ENCODE measurements around the gene CDKAL1. TPM values are rescaled to one million over a fixed set of nuclear protein-coding genes. Genes with fewer than 3 reads are reported as not detected.
"Not testable (repeated sequence)": the region's sequence is repeated elsewhere in the genome, so short reads cannot be mapped to it uniquely, and the experiment has no call there.

Gene CDKAL1
- total RNA-seq, 2 experiments from 2014 or later, result 20.4 TPM

GRCh38 chr6:20827798-20828197 lies 293.5 kb downstream of the CDKAL1 start:
- no peak overlapping the region for H3K27ac Mint-ChIP-seq
- CTCF ChIA-PET, result interaction anchor here (0.6 kb wide), 1 partner anchor 1133 kb away, joined by 3 read pairs; no protein-coding TSS in a partner anchor
- intact Hi-C loops (cut with micrococcal nuclease), result no loop called here
- no peaks in the 10 kb centered on the region for H3K27me3 Mint-ChIP-seq (ENCODE audit: low read depth)
- no peak overlapping the region for H3K4me3 Mint-ChIP-seq
- peaks cover 2% of the 10 kb centered on the region for H3K4me1 Mint-ChIP-seq (ENCODE audit: low read depth)
- H3K9me3 Mint-ChIP-seq, result no peaks in the 10 kb centered on the region
- no peak for DNase-seq
- H3K36me3 Mint-ChIP-seq (ENCODE audit: low read depth), result peaks cover 12% of the 10 kb centered on the region

GRCh38 chr6:20830576-20830975 lies 296.3 kb downstream of the CDKAL1 start:
- CTCF ChIA-PET, result no interaction called here
- Mint-ChIP-seq H3K36me3 (ENCODE audit: low read depth) (peaks cover 4% of the 10 kb centered on the region), H3K27me3 (ENCODE audit: low read depth) (no peaks in the 10 kb centered on the region), H3K4me1 (ENCODE audit: low read depth) (peaks cover 21% of the 10 kb centered on the region), H3K4me3 (no peak overlapping the region), H3K9me3 (no peaks in the 10 kb centered on the region), H3K27ac (no peak overlapping the region)
- DNase-seq, result no peak
- intact Hi-C loops (cut with micrococcal nuclease), result no loop called here

- H3K36me3 Mint-ChIP-seq (ENCODE audit: low read depth); intact Hi-C loops (cut with micrococcal nuclease); CTCF ChIA-PET; H3K9me3 Mint-ChIP-seq; H3K27me3 Mint-ChIP-seq (ENCODE audit: low read depth); H3K27ac Mint-ChIP-seq; DNase-seq; H3K4me3 Mint-ChIP-seq: not testable (repeated sequence)
- H3K4me1 Mint-ChIP-seq (ENCODE audit: low read depth), result peaks cover 23% of the 10 kb centered on the region
These were observed 297.0 kb downstream of the CDKAL1 start for GRCh38 chr6:20831251-20831650.

- Mint-ChIP-seq H3K27me3 (ENCODE audit: low read depth) (no peaks in the 10 kb centered on the region), H3K4me1 (ENCODE audit: low read depth) (peaks cover 32% of the 10 kb centered on the region), H3K9me3 (no peaks in the 10 kb centered on the region), H3K4me3 (no peak overlapping the region), H3K36me3 (ENCODE audit: low read depth) (peaks cover 7% of the 10 kb centered on the region), H3K27ac (no peak overlapping the region)
- intact Hi-C loops (cut with micrococcal nuclease), result no loop called here
- CTCF ChIA-PET, result no interaction called here
- no peak for DNase-seq
These were observed 299.7 kb downstream of the CDKAL1 start for GRCh38 chr6:20833881-20834515.

GRCh38 chr6:20835315-20836010 lies 301.2 kb downstream of the CDKAL1 start:
- intact Hi-C loops (cut with micrococcal nuclease), result loop anchor here (5.0 kb wide), 1 partner anchor 87 kb away; no protein-coding TSS in a partner anchor
- H3K9me3 Mint-ChIP-seq, result no peaks in the 10 kb centered on the region
- H3K36me3 Mint-ChIP-seq (ENCODE audit: low read depth), result peaks cover 7% of the 10 kb centered on the region
- H3K4me1 Mint-ChIP-seq (ENCODE audit: low read depth), result peaks cover 36% of the 10 kb centered on the region
- no peak overlapping the region for H3K4me3 Mint-ChIP-seq
- no peaks in the 10 kb centered on the region for H3K27me3 Mint-ChIP-seq (ENCODE audit: low read depth)
- H3K27ac Mint-ChIP-seq, result no peak overlapping the region
- DNase-seq, result no peak
- CTCF ChIA-PET, result no interaction called here

GRCh38 chr6:20837189-20837588 lies 302.9 kb downstream of the CDKAL1 start:
- H3K36me3 Mint-ChIP-seq (ENCODE audit: low read depth), result peaks cover 7% of the 10 kb centered on the region
- no peak overlapping the region for H3K4me3 Mint-ChIP-seq
- intact Hi-C loops (cut with micrococcal nuclease), result loop anchor here (5.0 kb wide), 1 partner anchor 85 kb away; no protein-coding TSS in a partner anchor
- H3K27ac Mint-ChIP-seq, result no peak overlapping the region
- peak; percentile 31 for DNase-seq
- CTCF ChIA-PET, result interaction anchor here (0.7 kb wide), 1 partner anchor 278 kb away, joined by 3 read pairs; no protein-coding TSS in a partner anchor
- H3K4me1 Mint-ChIP-seq (ENCODE audit: low read depth), result peaks cover 36% of the 10 kb centered on the region
- no peaks in the 10 kb centered on the region for H3K9me3 Mint-ChIP-seq
- no peaks in the 10 kb centered on the region for H3K27me3 Mint-ChIP-seq (ENCODE audit: low read depth)

GRCh38 chr6:20838113-20838512 lies 303.9 kb downstream of the CDKAL1 start:
- Mint-ChIP-seq H3K36me3 (ENCODE audit: low read depth) (peaks cover 7% of the 10 kb centered on the region), H3K27me3 (ENCODE audit: low read depth) (no peaks in the 10 kb centered on the region), H3K4me3 (no peak overlapping the region), H3K4me1 (ENCODE audit: low read depth) (peaks cover 32% of the 10 kb centered on the region), H3K27ac (no peak overlapping the region), H3K9me3 (no peaks in the 10 kb centered on the region)
- DNase-seq, result no peak
- intact Hi-C loops (cut with micrococcal nuclease), result loop anchor here (5.0 kb wide), 1 partner anchor 84 kb away; no protein-coding TSS in a partner anchor
- CTCF ChIA-PET, result no interaction called here

- Mint-ChIP-seq H3K4me3 (no peak overlapping the region), H3K4me1 (ENCODE audit: low read depth) (peaks cover 20% of the 10 kb centered on the region), H3K36me3 (ENCODE audit: low read depth) (peaks cover 10% of the 10 kb centered on the region), H3K27ac (no peak overlapping the region), H3K27me3 (ENCODE audit: low read depth) (no peaks in the 10 kb centered on the region), H3K9me3 (no peaks in the 10 kb centered on the region)
- no peak for DNase-seq
- intact Hi-C loops (cut with micrococcal nuclease), result loop anchor here (5.0 to 10.0 kb wide), 2 partner anchors 83 to 255 kb away; no protein-coding TSS in a partner anchor
- CTCF ChIA-PET, result no interaction called here
These were observed 305.4 kb downstream of the CDKAL1 start for GRCh38 chr6:20839630-20840029.

- no peak for DNase-seq
- CTCF ChIA-PET, result no interaction called here
- intact Hi-C loops (cut with micrococcal nuclease), result loop anchor here (10.0 kb wide), 1 partner anchor 256 kb away; no protein-coding TSS in a partner anchor
- Mint-ChIP-seq H3K27me3 (ENCODE audit: low read depth) (no peaks in the 10 kb centered on the region), H3K4me1 (ENCODE audit: low read depth) (peaks cover 15% of the 10 kb centered on the region), H3K4me3 (no peak overlapping the region), H3K36me3 (ENCODE audit: low read depth) (peaks cover 10% of the 10 kb centered on the region), H3K27ac (no peak overlapping the region), H3K9me3 (no peaks in the 10 kb centered on the region)
These were observed 306.4 kb downstream of the CDKAL1 start for GRCh38 chr6:20840675-20841074.

- Mint-ChIP-seq H3K4me1 (ENCODE audit: low read depth) (peaks cover 11% of the 10 kb centered on the region), H3K9me3 (no peaks in the 10 kb centered on the region), H3K27ac (no peak overlapping the region), H3K4me3 (no peak overlapping the region), H3K27me3 (ENCODE audit: low read depth) (no peaks in the 10 kb centered on the region), H3K36me3 (ENCODE audit: low read depth) (peaks cover 12% of the 10 kb centered on the region)
- DNase-seq, result no peak
- CTCF ChIA-PET, result interaction anchor here (0.6 kb wide), 1 partner anchor 597 kb away, joined by 3 read pairs; no protein-coding TSS in a partner anchor
- intact Hi-C loops (cut with micrococcal nuclease), result loop anchor here (10.0 kb wide), 1 partner anchor 257 kb away; no protein-coding TSS in a partner anchor
These were observed 307.5 kb downstream of the CDKAL1 start for GRCh38 chr6:20841806-20842205.

GRCh38 chr6:20845592-20845991 lies 311.3 kb downstream of the CDKAL1 start:
- CTCF ChIA-PET, result no interaction called here

GRCh38 chr6:20846602-20847028 lies 312.4 kb downstream of the CDKAL1 start:
- intact Hi-C loops (cut with micrococcal nuclease), result loop anchor here (10.0 kb wide), 1 partner anchor 262 kb away; no protein-coding TSS in a partner anchor
- CTCF ChIA-PET, result no interaction called here
- Mint-ChIP-seq H3K4me1 (ENCODE audit: low read depth) (peaks cover 4% of the 10 kb centered on the region), H3K4me3 (no peak overlapping the region), H3K9me3 (no peaks in the 10 kb centered on the region), H3K27ac (no peak overlapping the region), H3K36me3 (ENCODE audit: low read depth) (peaks cover 24% of the 10 kb centered on the region), H3K27me3 (ENCODE audit: low read depth) (no peaks in the 10 kb centered on the region)
- no peak for DNase-seq

More at GRCh38 chr6:20845592-20845991, 311.3 kb downstream of the CDKAL1 start:
- Mint-ChIP-seq H3K4me3 (no peak overlapping the region), H3K27ac (no peak overlapping the region), H3K36me3 (ENCODE audit: low read depth) (peaks cover 19% of the 10 kb centered on the region), H3K27me3 (ENCODE audit: low read depth) (no peaks in the 10 kb centered on the region), H3K9me3 (no peaks in the 10 kb centered on the region), H3K4me1 (ENCODE audit: low read depth) (peaks cover 4% of the 10 kb centered on the region)
- intact Hi-C loops (cut with micrococcal nuclease), result loop anchor here (10.0 kb wide), 1 partner anchor 261 kb away; no protein-coding TSS in a partner anchor
- no peak for DNase-seq
